22Rv1 (cell line): ENCODE results near the gene RAB6B.

Source experiments
- ZFX ChIP-seq: fragments of 450-650 bp; IDR thresholded peaks from 2 replicates; pipeline ENCODE4 v1.6.1; 2017; ENCODE audit warnings: antibody characterized with exemption, borderline replicate concordance
- TF ChIP-seq, protein P1 (sequence below): fragments of 450-650 bp; IDR thresholded peaks from 2 replicates; pipeline ENCODE4 v1.5.1; 2017; ENCODE audit warnings: mild to moderate bottlenecking

DNA sequence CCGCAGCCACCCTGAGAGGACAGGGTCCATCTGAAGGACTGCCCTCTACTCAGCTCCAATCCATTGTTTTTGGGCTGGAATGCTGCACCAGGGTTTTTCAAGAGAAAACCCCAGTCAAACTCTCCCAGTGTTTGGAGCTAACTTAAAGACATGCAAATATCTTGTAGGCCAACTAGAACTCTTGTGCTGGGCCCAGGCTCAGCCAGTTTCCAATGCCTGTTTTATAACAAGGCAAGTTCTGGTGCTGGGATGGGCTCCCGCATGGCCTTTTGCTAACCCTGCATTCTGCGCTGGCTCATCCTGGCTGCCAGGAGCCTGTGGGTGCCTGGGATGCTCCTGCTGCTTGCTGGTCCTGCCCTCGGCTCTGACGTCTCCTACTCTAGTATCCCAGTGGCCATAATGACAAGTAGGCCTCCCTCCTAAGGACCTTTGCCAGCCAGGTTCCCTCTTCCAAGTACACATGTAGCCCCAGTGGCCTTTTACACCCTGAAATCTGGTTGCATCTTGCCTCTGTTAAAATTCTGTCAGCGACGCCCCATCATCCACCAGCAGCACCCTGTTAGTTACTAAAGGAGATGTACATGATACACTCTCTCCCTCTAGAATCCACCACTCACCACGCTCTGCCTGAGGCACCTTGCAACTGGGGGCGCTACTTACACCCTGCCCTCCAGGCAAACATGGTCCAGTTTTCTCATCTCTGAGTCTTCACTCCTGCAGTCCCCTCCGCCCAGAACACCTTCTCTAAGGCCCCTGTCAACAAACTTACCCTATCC lies 30.5 kb upstream of the RAB6B start:
- TF ChIP-seq, protein P1, sequence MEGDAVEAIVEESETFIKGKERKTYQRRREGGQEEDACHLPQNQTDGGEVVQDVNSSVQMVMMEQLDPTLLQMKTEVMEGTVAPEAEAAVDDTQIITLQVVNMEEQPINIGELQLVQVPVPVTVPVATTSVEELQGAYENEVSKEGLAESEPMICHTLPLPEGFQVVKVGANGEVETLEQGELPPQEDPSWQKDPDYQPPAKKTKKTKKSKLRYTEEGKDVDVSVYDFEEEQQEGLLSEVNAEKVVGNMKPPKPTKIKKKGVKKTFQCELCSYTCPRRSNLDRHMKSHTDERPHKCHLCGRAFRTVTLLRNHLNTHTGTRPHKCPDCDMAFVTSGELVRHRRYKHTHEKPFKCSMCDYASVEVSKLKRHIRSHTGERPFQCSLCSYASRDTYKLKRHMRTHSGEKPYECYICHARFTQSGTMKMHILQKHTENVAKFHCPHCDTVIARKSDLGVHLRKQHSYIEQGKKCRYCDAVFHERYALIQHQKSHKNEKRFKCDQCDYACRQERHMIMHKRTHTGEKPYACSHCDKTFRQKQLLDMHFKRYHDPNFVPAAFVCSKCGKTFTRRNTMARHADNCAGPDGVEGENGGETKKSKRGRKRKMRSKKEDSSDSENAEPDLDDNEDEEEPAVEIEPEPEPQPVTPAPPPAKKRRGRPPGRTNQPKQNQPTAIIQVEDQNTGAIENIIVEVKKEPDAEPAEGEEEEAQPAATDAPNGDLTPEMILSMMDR: no peak
- TF ChIP-seq ZFX: no peak
